GM10248 (cell line): Measurements from ENCODE around the gene FHL2.

Experiments
- CTCF ChIA-PET: fragments of 300-600 bp; sonication (Branson Sonifier 250); formaldehyde crosslinking; extraction: SDS; loops from one replicate; lab custom pipeline; 2021; ENCODE audit warnings: antibody characterized with exemption; lab: Yijun Ruan, JAX
- POLR2A ChIA-PET: fragments of 350-650 bp; sonication (Branson Sonifier 250); formaldehyde crosslinking; extraction: SDS; loops from one replicate; lab custom pipeline; 2020; ENCODE audit warnings: antibody characterized with exemption; lab: Yijun Ruan, JAX
- DNase-seq: peaks from one replicate; pipeline ENCODE4 v3.0.0; 2012; ENCODE audit errors: extremely low spot score
- CTCF ChIP-seq: IDR thresholded peaks from 2 replicates; pipeline ENCODE4 v1.5.1; 2012; ENCODE audit warnings: mild to moderate bottlenecking, low read depth; ENCODE audit errors: extremely low read depth, missing control alignments, control extremely low read depth

The FHL2 gene

GRCh38 chr2:105334211-105334610 lies 64.6 kb downstream of the FHL2 start:
- ChIA-PET CTCF (interaction anchor here (0.9 to 1.3 kb wide), 3 partner anchors 10 to 24 kb away, joined by 3 read pairs; no protein-coding TSS in a partner anchor), POLR2A (no interaction called here)
- no peak for TF ChIP-seq CTCF
- DNase-seq, result no peak

GRCh38 chr2:105330681-105331375 lies 68.0 kb downstream of the FHL2 start:
- POLR2A ChIA-PET, result interaction anchor here (0.7 kb wide), 1 partner anchor 895 kb away, joined by 5 read pairs; no protein-coding TSS in a partner anchor
- no peak for DNase-seq
- TF ChIP-seq CTCF, result no peak
- CTCF ChIA-PET, result interaction anchor here (0.7 to 1.4 kb wide), 5 partner anchors 9 to 215 kb away, joined by 3 to 7 read pairs (median 3); no protein-coding TSS in a partner anchor

- ChIA-PET CTCF (interaction anchor here (0.7 to 1.4 kb wide), 6 partner anchors 8 to 42 kb away, joined by 3 to 7 read pairs (median 4); no protein-coding TSS in a partner anchor), POLR2A (interaction anchor here (0.7 to 1.6 kb wide), 2 partner anchors 14 to 894 kb away, joined by 5 read pairs; no protein-coding TSS in a partner anchor)
- TF ChIP-seq CTCF, result no peak
- DNase-seq, result peak; percentile 80
Measured at GRCh38 chr2:105329561-105330495, 69.0 kb downstream of the FHL2 start, which contains the start of gene TGFBRAP1. Gene TGFBRAP1, minus strand, starts transcription at chr2:105329735. Its CDS starts 21,434 bp downstream, at chr2:105308301.

- ChIA-PET CTCF (interaction anchor here (1.0 to 2.2 kb wide), 4 partner anchors 8 to 18 kb away, joined by 3 to 8 read pairs (median 5); partner anchors contain the start of gene C2orf49), POLR2A (interaction anchor here (1.6 kb wide), 1 partner anchor 14 kb away, joined by 5 read pairs; no protein-coding TSS in a partner anchor)
- no peak for DNase-seq
Measured at GRCh38 chr2:105329197-105329554, 69.7 kb downstream of the FHL2 start.

GRCh38 chr2:105328281-105329196 lies 70.3 kb downstream of the FHL2 start:
- TF ChIP-seq CTCF, result no peak
- ChIA-PET CTCF (interaction anchor here (0.7 to 2.2 kb wide), 6 partner anchors 8 to 40 kb away, joined by 3 to 8 read pairs (median 4); partner anchors contain the start of gene C2orf49), POLR2A (interaction anchor here (0.7 to 1.6 kb wide), 2 partner anchors 13 to 419 kb away, joined by 3 to 5 read pairs; no protein-coding TSS in a partner anchor)
- no peak for DNase-seq

More at GRCh38 chr2:105329197-105329554, 69.7 kb downstream of the FHL2 start:
- TF ChIP-seq CTCF, result no peak
